ENCODE results near the gene MAPT.

Gene MAPT

GRCh38 chr17:46037722-46038255 is 143.4 kb downstream of the MAPT start:
- DNase-seq: no peak

GRCh38 chr17:46038414-46038813 is 144.1 kb downstream of the MAPT start:
- no peak for DNase-seq

- DNase-seq: no peak
Measured at GRCh38 chr17:46038937-46039336, 144.6 kb downstream of the MAPT start.

GRCh38 chr17:46039592-46040186 is 145.3 kb downstream of the MAPT start:
- DNase-seq: no peak

GRCh38 chr17:46042246-46042645 is 147.9 kb downstream of the MAPT start:
- DNase-seq: no peak

- DNase-seq: no peak
Measured at GRCh38 chr17:46042925-46043324, 148.6 kb downstream of the MAPT start.

- DNase-seq: no peak
Measured at GRCh38 chr17:46043606-46044005, 149.3 kb downstream of the MAPT start.

GRCh38 chr17:46044286-46044928 is 150.1 kb downstream of the MAPT start:
- peak; percentile 63 for DNase-seq

- no peak for DNase-seq
Measured at GRCh38 chr17:46044989-46045388, 150.6 kb downstream of the MAPT start.

GRCh38 chr17:46045639-46046038 is 151.3 kb downstream of the MAPT start:
- DNase-seq: no peak

- no peak for DNase-seq
Measured at GRCh38 chr17:46046957-46047356, 152.6 kb downstream of the MAPT start.

GRCh38 chr17:46047398-46047797 is 153.0 kb downstream of the MAPT start:
- no peak for DNase-seq

- DNase-seq: no peak
Measured at GRCh38 chr17:46047856-46048255, 153.5 kb downstream of the MAPT start.

GRCh38 chr17:46049656-46050055 is 155.3 kb downstream of the MAPT start:
- no peak for DNase-seq

- no peak for DNase-seq
Measured at GRCh38 chr17:46053911-46054534, 159.7 kb downstream of the MAPT start.

- DNase-seq: no peak
Measured at GRCh38 chr17:46056800-46057304, 162.5 kb downstream of the MAPT start.

GRCh38 chr17:46057366-46057765 is 163.0 kb downstream of the MAPT start:
- no peak for DNase-seq

GRCh38 chr17:46059486-46059885 is 165.1 kb downstream of the MAPT start:
- DNase-seq: no peak

- no peak for DNase-seq
Measured at GRCh38 chr17:46060461-46060860, 166.1 kb downstream of the MAPT start.

GRCh38 chr17:46061435-46061834 is 167.1 kb downstream of the MAPT start:
- DNase-seq: no peak

GRCh38 chr17:46063241-46063640 is 168.9 kb downstream of the MAPT start:
- DNase-seq: no peak

GRCh38 chr17:46064460-46064859 is 170.1 kb downstream of the MAPT start:
- no peak for DNase-seq

- no peak for DNase-seq
Measured at GRCh38 chr17:46071796-46072195, 177.4 kb downstream of the MAPT start.

GRCh38 chr17:46072998-46073397 is 178.6 kb downstream of the MAPT start:
- DNase-seq: no peak

Measured in NCI-H446 treated with DMSO at 0.1 percent for 48 hours (cell line).